HG03066 (cell line): ENCODE measurements around the gene SMCO3.

ENCODE experiments used
- ATAC-seq: cut with Tn5 transposase; IDR thresholded peaks from one replicate; pipeline ENCODE4 v1.9.1; 2021; ENCODE audit warnings: low read depth; ENCODE audit not compliant: unreplicated experiment

The SMCO3 gene

DNA sequence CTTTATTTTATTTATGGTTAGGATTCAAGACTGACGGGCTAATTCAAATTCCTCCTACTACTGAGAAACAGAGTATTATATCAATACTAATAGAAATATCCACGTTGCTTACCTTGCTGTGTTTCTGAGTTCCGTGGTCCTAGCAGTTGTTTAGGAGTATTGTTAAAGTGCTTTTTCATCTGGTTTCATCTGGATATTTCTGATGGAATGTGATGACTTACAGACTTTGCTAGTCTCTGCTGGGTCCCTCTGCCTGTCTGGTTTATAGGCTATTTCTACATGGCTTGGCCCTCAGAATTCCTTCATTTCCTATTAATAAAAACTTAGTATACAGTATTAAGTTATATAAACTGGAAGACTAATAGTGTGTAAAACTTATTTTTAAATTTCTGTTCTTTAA is at the start of gene SMCO3:
SMCO3 (minus strand) TSS at position 169 of the 400 bp plus-strand sequence. CDS start 7,502 bp downstream, outside the sequence.
- ATAC-seq: no peak

DNA sequence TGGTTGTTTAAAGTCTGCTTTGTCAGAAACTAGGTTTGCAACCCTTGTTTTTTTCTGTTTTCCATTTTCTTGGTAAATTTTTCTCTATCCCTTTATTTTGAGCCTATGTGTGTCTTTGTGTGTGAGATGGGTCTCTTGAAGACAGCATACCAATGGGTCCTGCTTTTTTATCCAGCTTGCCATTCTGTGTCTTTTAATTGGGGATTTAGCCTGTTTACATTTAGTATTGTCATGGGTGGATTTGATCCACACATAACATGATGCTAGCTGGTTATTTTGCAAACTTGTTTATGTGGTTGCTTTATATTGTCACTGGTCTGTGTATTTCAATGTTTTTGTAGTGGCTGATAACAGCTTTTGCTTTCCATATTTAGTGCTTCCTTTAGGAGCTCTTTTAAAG is 46.5 kb upstream of the SMCO3 start:
- ATAC-seq: no peak

DNA sequence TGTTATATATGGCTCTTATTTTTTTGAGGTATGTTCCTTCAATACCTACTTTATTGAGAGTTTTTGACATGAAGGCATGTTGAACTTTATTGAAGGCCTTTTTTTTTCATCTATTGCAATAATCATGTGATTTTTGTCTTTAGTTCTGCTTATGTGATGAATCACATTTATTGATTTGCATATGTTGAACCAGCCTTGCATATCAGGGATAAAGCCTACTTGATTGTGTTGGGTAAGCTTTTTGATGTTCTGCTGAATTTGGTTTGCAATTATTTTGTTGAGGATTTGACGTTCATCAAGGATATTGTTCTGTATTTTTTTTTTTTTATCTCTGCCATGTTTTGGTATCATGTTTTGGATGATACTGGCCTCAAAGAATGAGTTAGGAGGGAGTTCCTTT is 44.5 kb upstream of the SMCO3 start:
- ATAC-seq: no peak

DNA sequence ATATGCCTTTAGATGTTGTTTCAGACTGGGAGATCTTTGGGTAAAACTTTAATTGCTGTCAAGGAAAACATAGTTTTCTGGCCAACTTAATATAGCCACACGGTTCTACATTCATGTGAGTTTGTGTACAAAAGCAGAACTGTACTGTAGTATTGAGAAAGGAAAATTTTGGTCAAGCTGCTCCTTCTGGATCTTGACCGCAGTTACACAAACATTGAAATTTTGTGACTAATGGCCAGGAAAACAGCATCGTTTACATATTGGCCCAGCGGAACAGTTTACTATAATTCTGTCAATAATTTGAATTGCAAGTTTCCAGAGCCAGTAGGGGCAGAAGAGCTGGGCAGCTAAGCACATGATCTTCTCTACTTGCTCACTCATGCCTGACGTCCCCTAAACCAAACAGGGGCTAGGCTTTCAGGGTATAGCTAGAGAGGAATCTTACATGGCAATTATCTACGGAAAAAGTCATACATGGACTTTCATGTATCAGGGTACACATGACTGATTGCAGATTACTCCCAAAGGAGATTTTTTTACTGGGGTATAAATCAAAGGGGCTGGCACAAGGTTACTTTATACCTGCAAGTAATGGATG is 40.7 kb upstream of the SMCO3 start:
- ATAC-seq: no peak

DNA sequence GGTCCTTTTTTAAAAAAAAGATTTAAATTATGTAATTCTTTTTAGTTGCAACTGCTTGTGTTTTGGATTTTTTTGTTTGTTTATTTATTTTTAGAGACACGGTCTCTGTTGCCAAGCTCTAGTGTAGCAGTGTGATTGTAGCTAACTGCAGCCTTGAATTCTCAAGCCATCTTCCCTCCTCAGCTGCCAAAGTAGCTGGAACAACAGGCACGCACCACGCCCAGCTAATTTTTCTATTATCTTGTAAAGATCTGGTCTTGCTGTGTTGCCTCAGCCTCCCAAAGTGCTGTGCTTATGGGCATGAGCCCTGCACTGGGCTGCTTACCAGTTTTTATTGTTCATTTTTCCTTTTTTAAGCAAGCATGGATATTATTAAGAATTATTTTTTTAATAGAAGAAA is 40.0 kb upstream of the SMCO3 start:
- no peak for ATAC-seq

DNA sequence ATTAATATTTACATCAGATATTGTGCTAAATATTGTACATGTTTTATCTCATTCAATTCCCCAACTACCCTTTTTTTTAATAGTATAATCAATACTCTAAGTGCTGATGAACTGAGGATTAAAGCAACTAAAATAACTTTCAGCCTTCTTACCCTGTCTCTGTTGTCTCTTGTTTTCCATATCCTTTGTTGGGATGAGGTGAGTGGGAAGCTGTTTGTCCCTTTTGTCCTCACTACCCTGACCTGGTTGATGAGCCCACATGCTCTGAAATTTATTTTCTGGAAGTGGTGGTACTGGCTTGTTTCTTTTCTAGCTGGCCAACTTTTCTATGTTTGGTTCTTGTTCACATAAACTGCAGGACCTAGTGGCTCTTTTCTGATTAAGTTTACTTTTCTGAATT is 38.9 kb upstream of the SMCO3 start:
- ATAC-seq: no peak

DNA sequence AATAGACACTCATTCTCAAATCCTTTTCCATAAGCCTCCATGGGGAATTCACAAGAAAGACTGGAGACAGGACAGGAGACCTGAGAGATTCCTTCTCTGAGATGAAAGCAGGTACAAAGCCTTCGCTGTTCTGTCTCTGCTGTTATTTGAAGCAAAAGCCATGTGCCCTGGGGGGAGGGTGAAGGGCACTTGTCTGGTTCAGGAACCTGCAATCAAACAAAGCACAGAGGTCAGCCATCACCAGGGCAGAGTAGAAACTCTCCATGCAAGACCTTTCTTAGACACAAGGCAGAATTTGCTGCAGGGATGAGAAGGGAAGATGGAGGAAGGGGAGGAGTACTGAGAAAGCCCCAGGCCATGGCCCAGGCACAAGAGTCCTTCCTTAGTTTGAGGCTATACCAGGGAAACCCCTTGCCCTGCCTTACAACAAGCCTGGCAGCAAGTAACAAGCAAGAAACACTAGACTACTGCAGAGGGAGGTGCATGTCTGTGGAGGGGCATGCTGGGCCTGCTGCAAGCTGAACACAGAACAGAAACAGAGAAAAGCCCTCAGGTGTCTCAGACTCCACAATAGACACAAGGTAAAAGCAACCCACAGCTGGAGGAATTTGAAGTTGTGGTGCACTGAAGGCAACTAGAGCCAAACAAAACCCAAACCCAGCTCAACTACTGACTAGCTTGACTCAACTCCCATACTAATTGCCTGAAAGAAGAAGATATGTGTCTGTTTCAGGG is 37.1 kb upstream of the SMCO3 start:
- ATAC-seq: peak; percentile 82

DNA sequence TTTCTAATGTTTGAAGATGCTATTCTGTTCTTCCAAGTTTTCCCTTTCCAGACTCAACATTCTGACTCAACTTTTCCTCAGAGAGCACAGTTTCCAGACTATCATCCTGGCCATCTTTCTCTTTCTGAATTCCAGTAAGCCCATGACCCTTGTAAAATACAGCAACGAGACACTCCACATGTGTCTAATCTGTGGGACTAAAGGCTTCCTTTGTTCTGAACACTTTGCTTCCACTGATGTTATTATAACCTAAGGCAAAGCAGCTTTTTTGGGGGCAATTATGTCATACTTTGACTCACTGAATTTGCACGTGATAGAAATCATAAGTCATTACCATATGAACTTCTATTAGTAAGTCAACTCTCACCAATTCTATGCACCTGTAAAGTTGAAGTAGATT is 35.7 kb upstream of the SMCO3 start:
- no peak for ATAC-seq

DNA sequence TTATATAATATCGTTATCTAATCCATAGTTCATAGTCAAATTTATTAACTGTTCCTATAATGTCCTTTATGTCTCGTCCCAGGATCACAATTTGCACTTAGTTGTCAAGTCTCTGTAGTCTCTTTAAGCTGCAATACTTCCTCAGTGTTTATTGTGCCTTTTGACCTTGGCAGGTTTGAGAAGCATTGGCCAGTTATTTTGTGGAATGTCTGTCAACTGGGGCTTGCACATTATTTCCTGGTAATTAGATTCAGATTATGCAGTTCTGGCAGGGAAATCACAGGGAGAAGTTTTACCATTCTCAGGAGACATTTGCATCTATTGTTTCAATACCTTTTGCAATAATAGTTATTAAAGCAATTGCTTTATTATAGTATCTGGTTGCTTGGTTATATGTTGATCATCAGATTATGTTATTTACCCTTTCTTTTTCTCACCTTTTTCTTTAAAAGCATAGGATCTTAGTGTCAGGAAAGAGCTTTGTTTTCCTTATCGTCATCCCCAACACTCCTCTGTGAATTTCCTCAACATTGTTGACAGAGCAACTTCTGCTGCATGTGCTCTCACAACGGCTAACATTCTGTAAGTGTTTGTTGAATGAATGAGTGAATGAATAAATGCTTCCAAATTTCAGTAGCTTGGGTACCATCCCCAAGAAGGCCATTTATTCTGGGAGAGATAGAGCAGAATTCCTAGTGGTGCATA is 33.0 kb upstream of the SMCO3 start:
- no peak for ATAC-seq

DNA sequence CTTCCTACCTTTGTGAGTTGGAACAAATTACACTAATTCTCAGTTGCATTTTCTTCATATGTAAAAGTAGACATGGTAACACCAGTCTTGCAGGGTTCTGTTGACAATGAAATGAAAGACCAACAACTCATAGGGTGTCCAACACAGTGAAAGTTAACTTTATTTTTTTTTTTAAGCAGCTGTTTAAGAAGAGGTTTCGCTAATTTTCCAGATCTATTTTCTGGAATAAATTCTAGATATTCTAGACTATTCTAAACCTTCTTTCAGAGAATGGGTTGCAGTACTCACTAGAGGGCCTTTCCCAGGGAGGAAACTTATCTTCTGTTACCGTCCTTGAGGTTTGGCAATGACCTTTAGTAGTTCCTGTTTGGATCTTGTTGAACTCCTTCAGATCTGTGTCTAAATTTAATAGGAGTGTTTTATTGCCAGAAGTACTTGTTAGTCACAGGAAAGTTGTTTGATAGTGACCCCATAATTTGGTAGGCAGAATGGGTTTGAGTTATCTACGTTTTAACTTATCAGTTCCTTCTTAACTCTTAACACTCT is 32.1 kb upstream of the SMCO3 start:
- ATAC-seq: no peak

DNA sequence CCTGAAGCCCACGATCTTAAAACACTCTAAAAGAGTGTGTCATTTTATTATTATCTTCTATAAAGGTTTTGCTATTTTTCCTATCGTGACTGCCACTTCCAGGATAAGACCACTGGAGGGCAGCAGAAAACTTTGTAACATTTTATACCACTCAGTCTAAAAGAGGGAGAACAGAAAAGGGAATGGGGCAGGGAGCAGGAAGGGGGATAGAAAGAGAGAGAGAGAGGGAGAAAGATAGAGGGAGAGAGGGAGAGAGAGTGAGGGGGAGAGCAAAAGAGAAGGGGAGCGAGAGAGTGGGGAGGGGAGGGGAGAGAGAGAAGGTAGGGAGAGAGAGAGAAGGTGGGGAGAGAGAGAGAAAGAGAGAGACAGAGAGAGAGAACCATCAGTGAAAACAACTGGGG is 31.4 kb upstream of the SMCO3 start:
- peak; percentile 72 for ATAC-seq

DNA sequence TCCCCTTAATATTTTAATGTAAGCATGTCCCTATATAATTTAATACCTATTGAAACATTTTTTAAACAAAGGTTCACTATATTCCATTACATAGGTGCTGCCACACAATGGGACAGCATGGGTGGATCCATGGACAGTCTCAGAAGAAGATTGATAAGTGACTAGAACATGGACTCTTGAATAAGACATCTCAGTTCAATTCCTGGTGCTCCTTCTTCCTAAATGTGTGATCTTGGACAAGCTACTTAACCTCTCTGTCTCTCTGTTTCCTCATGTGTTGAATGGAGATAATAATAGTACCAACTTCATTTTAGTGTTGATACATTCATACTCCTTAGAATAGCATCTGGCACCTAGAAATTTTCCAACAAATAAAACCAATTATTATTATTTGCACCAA is 30.4 kb upstream of the SMCO3 start:
- no peak for ATAC-seq

DNA sequence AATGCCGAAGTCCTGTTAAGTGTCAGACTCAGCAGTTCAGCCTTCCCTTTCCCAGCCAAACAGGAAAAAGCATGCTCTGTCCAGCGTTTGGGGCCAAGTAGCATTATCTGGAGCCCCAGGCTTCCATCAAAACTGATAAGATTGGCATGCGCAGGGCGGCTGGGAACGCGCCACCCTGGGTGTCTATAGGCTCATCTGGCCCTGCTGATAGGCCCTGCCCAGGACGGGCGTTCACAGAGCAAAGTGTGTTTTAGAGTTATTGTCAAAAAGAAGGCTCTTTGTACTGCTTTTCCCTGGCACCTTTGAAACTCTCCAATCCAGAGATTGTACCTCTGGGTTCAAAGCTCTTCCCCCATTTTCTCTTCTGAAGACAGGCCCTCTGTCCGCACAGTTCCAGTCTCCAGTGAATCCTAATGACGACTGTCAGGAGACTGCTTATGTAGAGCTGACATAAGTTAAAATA is 29.5 kb upstream of the SMCO3 start, which contains the start of gene ART4:
ART4 (minus strand) TSS at position 102 of the 463 bp plus-strand sequence. CDS start 413 bp downstream, outside the sequence.
- no peak for ATAC-seq

DNA sequence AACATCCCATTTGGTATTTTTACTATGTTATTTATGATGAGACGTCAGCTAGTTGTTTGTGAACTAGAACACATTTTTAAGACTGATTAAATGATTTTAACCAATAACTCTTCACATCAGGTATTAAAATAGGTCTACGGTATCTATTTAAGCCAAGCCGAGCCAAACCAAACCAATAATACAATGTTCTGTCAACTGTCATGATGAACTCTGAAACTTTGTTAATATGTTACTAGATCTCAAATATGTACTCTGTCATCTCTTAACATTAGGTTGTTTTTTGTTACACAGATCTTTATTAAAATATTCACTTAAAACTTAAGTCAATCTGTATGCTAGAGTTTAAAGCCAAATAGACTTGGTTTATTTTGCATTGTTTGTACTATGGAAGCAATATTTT is 28.3 kb upstream of the SMCO3 start:
- no peak for ATAC-seq

DNA sequence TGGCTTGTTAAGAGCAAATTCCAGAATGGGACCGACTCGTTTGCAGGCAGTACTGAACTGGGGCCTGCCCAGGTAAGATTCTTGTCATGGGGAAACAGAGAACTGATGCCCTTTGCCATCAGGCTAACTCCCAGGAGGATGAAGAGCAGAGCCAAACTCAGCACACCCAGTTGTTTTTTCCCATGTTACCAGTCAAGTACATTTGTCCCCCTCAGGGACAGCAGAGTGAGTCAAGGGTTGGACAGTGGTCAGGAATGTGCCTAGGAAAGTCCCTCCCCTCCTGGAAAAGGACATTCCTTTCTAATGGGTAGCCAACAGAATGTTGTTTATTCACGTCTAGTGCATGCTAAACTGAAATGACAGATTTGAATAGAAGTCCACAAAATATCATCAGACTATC is 27.8 kb upstream of the SMCO3 start:
- ATAC-seq: no peak

DNA sequence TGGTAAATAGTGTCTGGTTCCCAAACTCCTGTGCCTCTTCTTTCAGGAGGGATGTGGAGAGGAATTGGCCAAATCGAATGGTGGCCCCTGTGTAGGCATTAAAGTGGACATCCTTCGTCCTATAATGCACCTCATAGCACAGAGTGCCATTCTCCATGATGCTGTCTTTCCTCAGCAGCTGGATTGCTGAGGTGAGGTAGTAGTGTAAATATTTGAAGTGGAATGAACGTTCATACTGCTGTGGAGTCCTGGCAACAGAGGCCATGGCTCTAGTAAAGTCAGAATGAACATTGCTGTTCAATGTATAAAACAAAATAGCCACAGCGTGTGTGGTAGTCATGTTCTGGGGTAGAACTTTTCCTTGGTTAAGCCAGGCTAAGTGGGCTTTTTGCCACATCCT is 26.6 kb upstream of the SMCO3 start:
- ATAC-seq: no peak

DNA sequence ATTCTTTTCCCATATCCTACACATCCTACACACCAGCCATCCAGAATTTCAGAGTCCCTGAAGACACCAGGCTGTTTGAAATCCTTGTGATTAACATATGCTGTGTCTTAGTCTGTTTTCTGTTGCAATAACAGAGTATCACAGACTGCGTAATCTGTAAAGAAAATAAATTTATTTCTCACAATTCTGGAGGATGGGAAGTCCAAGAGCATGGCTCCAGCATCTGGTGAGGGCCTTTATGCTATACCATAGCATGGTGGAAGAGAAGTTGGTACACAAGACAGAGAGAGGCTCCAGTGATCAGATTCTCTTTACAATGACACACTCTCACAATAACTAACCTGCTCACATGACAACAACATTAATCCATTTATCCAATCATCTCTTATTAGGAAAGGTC is 25.3 kb upstream of the SMCO3 start:
- ATAC-seq: no peak

DNA sequence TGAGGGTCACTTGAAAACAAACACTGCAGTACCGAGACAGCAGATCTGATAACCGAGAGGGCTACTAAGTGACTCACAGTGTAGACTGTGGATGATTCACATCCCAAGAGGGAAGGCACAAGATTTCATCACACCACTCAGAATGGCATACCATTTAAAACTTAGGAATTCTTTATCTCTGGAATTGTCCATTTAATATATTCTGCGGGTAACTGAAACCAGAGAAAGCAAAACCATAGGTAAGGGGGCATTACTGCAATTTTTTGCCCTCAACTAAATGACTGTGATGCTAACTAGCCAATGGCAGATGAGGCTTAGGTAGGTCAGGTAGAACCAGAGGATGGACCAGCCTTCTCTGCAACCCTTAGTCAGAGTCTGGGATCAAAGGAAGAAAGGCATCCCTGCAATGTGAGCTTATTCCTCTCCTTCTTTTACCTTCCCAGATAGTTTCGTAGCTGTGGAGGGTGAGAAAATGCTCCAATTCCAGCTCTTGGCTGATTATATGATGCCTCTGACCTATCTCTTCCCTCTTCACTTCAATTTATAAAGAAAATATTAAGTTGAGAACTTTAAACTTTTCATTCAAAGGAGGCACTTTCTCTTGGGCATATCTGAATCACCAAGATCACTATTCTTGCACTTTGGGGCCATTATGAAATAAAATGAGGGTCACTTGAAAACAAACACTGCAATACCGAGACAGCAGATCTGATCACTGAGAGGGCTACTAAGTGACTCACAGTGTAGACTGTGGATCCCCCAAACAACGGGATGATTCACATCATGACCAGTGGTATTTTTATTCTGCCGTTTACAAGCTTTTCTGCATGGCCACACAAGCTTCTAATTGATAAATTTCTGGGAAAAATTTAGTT is 22.6 kb upstream of the SMCO3 start:
- ATAC-seq: no peak

DNA sequence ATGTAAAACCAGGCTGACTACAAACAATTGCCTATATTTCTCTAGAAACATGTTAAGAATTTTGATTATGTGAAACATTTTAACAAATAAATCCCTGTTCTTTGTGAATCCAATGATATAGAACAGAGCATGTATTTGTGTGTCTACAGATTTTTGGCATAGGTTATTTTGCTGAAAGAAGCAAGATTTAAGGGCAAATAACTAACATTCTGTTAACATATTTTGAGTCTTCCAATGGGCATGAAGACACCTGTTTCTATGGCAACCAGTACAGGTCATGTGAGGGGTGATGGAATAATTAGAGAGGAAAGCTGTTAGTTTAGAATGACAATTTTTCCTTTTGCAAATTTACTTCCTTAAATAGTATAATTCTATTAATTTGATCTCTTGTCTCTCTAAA is 20.5 kb upstream of the SMCO3 start:
- no peak for ATAC-seq

DNA sequence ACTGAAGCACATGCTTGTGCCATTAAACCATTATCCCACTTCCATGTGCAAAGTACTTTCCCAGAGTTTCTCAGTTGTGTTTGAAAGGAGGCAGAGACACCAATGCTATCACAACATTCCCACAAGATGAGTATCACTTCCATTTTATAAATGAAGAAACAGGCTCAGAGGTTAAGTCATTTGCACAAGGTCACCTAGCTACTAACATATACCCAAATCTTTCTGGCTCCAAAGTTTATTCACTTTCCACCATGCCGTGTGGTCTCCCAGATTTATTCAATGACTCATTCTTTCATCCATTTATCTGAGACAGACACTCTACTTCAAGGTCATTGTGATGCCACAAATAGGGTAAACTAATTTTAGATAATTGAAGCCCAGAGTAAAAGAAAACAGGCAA is 20.0 kb upstream of the SMCO3 start:
- ATAC-seq: no peak
